ENCODE results near the gene KNDC1.
"Not testable (repeated sequence)": the region's sequence is repeated elsewhere in the genome, so short reads cannot be mapped to it uniquely, and the experiment has no call there.

Gene KNDC1, protein sequence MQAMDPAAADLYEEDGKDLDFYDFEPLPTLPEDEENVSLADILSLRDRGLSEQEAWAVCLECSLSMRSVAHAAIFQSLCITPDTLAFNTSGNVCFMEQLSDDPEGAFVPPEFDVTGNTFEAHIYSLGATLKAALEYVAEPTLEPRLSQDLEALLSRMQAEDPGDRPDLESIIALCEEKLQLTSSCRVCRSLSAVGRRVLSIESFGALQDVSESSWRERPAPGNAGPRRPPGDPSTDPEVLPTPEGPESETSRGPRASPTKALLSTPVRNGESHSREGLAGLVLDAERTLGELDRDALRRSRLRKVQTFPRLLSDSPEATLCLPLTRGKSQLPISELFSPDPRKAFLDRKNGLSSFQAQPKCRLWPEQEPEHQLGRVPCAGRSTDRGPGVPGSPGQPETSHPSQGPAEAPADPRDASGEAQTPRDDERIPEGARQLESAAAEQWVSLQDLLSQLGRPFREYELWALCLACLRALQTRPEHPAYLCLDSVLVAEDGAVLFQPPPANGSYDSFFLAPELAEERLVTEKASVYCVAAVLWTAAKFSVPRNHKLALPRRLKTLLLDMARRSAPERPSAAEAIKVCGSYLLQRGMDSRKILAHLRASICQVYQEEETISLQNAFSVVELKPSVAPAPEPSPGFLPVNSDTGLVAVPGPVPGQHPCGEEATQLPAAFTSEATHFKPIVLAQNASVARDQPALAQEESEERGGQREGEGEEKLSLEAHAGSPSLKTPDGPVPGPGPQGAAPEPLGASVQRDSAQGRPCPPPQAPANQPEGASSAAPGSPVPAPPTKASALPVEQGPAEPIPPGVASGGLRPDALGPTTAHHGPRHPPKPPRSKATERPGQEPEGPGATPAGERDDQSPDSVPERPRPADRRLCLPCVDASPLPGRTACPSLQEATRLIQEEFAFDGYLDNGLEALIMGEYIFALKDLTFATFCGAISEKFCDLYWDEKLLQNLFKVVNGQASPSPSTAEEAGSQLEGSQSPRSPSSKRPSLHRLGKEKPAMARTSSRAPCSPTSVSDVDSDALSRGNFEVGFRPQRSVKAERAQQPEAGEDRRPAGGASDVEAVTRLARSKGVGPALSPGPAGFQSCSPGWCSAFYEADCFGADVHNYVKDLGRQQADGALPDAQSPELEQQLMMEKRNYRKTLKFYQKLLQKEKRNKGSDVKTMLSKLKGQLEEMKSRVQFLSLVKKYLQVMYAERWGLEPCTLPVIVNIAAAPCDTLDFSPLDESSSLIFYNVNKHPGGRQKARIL (N-terminal part only)
- 0 to 3.7 (median 0.41) reads per million in 4 donors for total RNA-seq

DNA sequence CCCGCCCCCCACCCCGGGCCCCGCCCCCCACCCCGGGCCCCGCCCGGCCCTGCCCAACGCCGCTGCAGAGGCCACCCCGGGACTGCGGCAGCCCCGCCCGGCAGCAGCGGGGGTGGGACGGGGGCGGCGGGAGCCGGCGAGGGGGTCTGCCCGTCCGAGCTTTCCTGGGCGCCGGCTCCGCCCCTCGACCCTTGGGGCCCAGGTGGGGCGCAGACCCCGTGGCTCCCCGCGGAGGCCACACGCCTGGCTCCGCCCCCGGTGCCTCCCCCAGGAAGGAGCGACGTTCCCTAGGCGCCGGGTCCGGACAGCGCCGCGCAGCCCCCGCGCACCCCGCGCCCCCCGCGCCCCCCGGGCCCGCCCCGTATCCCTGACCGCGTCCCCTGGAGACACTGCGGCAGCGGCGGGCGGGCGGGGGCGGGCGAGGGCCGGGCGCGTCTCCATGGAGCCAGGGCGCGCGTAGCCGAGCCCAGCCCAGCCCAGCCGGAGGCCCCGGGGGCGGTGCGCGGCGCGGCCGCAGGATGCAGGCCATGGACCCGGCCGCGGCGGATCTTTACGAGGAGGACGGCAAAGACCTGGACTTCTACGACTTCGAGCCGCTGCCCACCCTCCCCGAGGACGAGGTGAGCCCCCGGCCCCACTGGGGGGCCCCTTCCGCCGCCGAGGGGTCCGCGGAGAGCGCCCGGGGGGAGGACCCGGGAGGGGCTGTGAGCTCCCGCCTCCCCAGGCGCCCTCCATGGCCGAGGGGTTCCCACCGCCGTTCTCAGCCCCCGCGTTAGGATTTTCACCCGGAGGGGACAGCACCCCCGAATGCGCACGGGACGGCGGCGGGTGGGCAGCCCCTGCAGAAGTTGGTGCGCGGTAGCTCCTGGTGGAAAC, at the start of gene KNDC1:
Gene KNDC1, plus strand, starts transcription at position 270 of the 876 bp plus-strand sequence. Its CDS starts 249 bp downstream, at position 519.
- DNase-seq: peak in 1 of 5 donors; percentile 42

- DNase-seq: no peak
Measured at GRCh38 chr10:133110609-133111275, 49.3 kb upstream of the KNDC1 start.

- DNase-seq: not testable (repeated sequence)
Measured at GRCh38 chr10:133111640-133112039, 48.4 kb upstream of the KNDC1 start.

DNA sequence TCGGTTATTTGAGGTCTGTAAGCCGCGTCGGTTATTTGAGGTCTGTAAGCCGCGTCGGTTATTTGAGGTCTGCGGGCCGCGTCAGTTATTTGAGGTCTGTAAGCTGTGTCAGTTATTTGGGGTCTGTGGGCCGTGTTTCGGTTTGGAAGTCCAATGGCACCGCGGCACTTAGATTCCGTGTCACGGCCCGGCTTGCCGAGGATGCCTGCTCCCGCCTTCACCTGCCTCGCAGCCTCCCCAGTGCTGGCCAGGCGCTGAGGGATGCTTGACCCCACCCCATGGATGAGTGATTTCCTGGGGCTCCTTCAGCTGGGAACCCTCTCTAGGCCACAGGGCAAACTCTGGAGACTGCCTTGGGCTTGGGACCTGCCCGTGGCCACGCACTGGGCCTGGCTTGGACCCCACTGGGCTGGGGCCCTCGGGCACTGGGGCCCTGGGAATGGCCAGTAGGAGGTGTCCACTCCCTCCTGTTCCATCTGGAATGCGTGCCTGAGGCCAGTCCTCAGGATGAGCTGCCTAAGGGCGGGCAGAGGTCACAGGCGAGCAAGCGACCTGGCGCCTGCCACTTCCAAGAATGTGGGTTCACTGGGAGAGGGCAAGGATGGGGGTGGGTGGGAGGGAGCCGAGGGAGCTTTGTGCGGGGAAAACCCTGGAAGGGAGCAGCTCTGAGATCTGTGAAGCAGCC, 46.7 kb upstream of the KNDC1 start:
- DNase-seq: no peak

- DNase-seq: no peak
Measured at GRCh38 chr10:133113847-133114246, 46.2 kb upstream of the KNDC1 start.

DNA sequence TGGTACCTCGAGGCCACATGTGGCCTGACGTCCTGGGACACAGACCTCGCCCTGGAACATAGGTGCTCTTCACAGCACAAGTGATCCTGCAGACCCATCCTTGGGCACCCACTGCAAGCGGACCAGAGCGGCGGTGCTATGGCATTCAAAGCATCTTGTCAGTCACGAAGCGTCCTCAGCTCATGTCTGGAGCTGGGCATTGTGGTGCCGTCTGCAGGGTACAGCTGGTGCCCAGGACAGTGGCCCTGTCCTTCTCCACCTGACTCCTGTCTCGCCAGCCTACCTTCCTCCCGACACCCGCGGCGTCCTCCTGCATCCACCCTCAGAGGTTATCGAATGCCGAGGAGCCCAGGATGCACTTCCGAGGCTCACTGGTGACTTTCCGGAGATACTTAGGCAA, 45.8 kb upstream of the KNDC1 start:
- no peak for DNase-seq

GRCh38 chr10:133114726-133115452, 45.1 kb upstream of the KNDC1 start:
- DNase-seq: no peak

DNA sequence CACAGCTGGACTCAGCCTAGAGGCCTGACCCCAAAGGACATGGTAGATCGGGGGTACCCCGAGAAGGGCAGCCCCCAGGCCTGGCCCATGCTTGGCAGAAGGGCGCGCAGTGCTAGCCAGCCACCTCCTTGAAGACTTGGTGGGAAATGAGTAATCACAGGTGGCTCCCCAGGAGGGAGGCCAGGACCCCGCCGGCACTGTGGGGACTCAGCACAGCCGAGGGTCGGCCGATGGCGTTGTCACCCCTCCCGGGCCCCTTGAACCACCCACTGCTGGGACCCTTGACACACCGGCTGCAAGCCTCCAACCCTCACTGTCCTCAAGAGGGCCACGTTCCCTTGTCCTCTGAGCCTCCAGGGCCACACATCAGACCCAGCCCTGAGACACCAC, 44.6 kb upstream of the KNDC1 start:
- no peak for DNase-seq

GRCh38 chr10:133115976-133116375, 44.0 kb upstream of the KNDC1 start:
- no peak for DNase-seq

DNA sequence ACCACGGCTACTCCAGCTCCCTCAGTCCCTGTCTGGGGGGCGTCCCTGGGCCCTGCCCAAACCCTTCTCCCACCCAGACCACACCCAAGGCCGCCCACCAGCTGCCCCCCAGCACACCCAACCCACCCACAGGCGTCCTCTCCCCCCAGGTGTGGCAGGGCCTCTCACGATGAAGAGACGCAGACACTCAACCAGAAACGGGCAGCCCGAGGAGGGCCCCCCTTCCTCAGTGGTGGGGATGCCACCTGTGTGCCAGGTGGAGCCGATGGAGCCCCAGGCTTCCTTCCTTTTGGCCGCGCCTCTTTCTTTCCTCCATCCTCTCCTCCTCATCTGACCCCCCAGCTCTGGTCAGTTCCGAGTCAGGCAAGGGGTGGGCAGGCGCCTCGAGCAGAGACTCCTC, 43.6 kb upstream of the KNDC1 start:
- DNase-seq: no peak

GRCh38 chr10:133117036-133117687, 42.9 kb upstream of the KNDC1 start:
- no peak for DNase-seq

- no peak for DNase-seq
Measured at GRCh38 chr10:133117688-133118071, 42.3 kb upstream of the KNDC1 start.

DNA sequence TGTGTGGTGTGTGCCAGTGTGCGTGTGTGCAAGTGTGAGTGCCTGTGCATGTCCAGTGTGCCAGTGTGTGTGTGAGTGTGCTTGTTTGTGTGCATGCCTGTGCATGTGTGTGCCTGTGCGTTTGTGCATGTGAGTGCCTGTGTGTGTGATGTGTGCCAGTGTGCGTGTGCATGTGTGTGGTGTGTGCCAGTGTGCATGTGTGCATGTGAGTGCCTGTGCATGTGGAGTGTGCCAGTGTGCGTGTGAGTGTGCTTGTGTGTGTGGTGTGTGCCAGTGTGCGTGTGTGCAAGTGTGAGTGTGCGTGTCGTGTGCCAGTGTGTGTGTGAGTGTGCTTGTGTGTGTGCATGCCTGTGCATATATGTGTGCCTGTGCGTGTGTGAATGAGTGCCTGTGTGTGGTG, 38.5 kb upstream of the KNDC1 start:
- no peak for DNase-seq

GRCh38 chr10:133122171-133122935, 37.7 kb upstream of the KNDC1 start:
- no peak for DNase-seq

- DNase-seq: peak in 1 of 5 donors; percentile 5
Measured at GRCh38 chr10:133123050-133123745, 36.8 kb upstream of the KNDC1 start.

- peak in 1 of 5 donors; percentile 2 for DNase-seq
Measured at GRCh38 chr10:133123746-133124356, 36.2 kb upstream of the KNDC1 start.

Data from T-helper 1 cell (primary cell).